K562 (cell line): ENCODE data around the gene MEGF10.

Experiments
- CHD2 ChIP-seq: IDR thresholded peaks from 2 replicates; pipeline ENCODE4 v1.6.1; 2011; ENCODE audit warnings: low read depth, low read length
- FOXK2 ChIP-seq, 2 experiments: fragments of 450-650 bp; IDR thresholded peaks in 1 of 2; conservative IDR thresholded peaks in 1 of 2; 2 replicates each; pipeline ENCODE4 v1.6.1; 2016; ENCODE audit warnings: low read depth in 2 of 2, mild to moderate bottlenecking in 1 of 2
- LEF1 ChIP-seq: fragments of 450-650 bp; IDR thresholded peaks from 2 replicates; pipeline ENCODE4 v1.6.1; 2016; ENCODE audit warnings: mild to moderate bottlenecking
- POLR2AphosphoS5 ChIP-seq: IDR thresholded peaks from 2 replicates; pipeline ENCODE4 v1.6.1; 2011; ENCODE audit warnings: mild to moderate bottlenecking, low read depth, low read length, moderate library complexity; ENCODE audit not compliant: control insufficient read depth, insufficient read depth
- TCF7L2 ChIP-seq: fragments of 150-350 bp; IDR thresholded peaks from 2 replicates; pipeline ENCODE4 v1.6.1; 2016; ENCODE audit warnings: low read depth, mild to moderate bottlenecking, low read length, moderate library complexity
- ZNF24 ChIP-seq: fragments of 450-650 bp; IDR thresholded peaks from 2 replicates; pipeline ENCODE4 v1.6.1; 2016
- TF ChIP-seq, protein P1 (sequence below), 2 experiments: IDR thresholded peaks; 2 replicates each; pipeline ENCODE4 v1.6.1; 2012; ENCODE audit warnings: improper control_type of control experiment in 2 of 2, low read depth in 2 of 2, low read length in 2 of 2, borderline replicate concordance in 1 of 2
- TF ChIP-seq, protein P2 (sequence below), 3 experiments: fragments of 200-800 bp in 1 of 3; sonication (Bioruptor generic) in 1 of 3; sonication (generic) in 1 of 3; formaldehyde crosslinking in 1 of 3; IDR thresholded peaks; 2 replicates each; pipeline versions ENCODE4 v1.6.1 to v1.8.0; 2016 to 2022; ENCODE audit warnings: mild to moderate bottlenecking in 2 of 3, missing compliant biosample characterization in 2 of 3, missing genetic modification characterization in 2 of 3, missing genetic modification reagents in 1 of 3
- TF ChIP-seq, protein P3 (sequence below), 2 experiments: IDR thresholded peaks in 1 of 2; conservative IDR thresholded peaks in 1 of 2; 2 replicates each; pipeline ENCODE4 v1.6.1; 2016; ENCODE audit warnings: low read depth in 2 of 2, mild to moderate bottlenecking in 1 of 2, missing compliant biosample characterization in 1 of 2, missing genetic modification characterization in 1 of 2, moderate library complexity in 1 of 2

DNA sequence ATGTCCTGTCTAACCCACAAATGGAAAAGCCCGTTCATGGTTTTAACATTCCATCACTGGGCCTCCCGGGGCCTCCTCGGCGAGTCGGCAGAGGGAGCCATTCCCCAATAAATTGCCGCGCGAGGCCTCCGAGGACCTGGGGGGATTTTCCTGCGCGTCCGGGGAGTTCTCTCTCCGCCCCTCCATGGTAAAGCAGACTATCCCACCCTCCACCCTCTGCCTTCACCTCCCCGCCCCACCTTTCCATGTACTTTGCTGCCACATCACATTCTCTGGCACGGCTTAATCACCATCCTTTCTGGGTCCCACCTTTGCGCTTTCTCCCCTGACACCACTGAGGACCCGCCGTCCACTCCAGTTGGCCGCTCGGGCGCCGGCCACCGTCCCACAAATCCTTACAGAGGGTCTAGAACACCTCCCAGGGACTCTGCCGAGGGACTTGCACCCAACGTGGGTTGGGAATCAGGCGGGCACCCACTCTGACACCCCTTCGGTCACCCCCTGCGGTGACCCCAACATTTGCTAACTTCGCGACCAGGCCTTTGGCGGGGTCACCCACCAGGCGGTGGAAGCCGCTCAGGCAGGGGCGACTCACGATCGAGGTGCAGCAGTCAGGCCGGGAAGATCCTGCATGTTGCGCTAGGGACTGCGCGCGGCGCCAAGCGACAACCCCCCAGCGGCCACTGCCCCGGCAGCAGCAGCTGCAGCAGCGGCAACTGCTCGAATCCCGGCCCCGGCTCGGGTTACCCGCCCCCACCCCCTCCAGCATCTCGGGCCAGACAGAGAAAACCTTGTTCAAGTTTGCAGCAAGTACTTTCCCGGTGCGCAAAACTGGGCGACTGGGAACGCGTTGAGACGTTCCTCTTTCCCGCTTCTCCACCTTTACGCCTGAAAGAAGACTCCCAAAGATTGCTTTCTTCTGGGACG, at the start of gene MEGF10:
- TF ChIP-seq, protein P1, sequence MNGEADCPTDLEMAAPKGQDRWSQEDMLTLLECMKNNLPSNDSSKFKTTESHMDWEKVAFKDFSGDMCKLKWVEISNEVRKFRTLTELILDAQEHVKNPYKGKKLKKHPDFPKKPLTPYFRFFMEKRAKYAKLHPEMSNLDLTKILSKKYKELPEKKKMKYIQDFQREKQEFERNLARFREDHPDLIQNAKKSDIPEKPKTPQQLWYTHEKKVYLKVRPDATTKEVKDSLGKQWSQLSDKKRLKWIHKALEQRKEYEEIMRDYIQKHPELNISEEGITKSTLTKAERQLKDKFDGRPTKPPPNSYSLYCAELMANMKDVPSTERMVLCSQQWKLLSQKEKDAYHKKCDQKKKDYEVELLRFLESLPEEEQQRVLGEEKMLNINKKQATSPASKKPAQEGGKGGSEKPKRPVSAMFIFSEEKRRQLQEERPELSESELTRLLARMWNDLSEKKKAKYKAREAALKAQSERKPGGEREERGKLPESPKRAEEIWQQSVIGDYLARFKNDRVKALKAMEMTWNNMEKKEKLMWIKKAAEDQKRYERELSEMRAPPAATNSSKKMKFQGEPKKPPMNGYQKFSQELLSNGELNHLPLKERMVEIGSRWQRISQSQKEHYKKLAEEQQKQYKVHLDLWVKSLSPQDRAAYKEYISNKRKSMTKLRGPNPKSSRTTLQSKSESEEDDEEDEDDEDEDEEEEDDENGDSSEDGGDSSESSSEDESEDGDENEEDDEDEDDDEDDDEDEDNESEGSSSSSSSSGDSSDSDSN (IDR thresholded peaks at IDR 0.05; ENCODE audit: borderline replicate concordance in 1 of 2, low read depth in 2 of 2, low read length in 2 of 2), result no peak
- TF ChIP-seq, protein P2, sequence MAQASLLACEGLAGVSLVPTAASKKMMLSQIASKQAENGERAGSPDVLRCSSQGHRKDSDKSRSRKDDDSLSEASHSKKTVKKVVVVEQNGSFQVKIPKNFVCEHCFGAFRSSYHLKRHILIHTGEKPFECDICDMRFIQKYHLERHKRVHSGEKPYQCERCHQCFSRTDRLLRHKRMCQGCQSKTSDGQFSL (CRISPR knock-in tag; IDR thresholded peaks at IDR 0.05), result no peak
- TF ChIP-seq, protein P2 (tag; IDR thresholded peaks at IDR 0.05), result no peak
- TF ChIP-seq ZNF24 (no peak), POLR2AphosphoS5 (no peak), TCF7L2 (no peak), CHD2 (no peak), LEF1 (no peak), FOXK2 (conservative IDR thresholded peaks at IDR 0.05 in 1 of 2, IDR thresholded peaks at IDR 0.05 in 1 of 2; ENCODE audit: low read depth in 2 of 2) (no peak)
- TF ChIP-seq, protein P3, sequence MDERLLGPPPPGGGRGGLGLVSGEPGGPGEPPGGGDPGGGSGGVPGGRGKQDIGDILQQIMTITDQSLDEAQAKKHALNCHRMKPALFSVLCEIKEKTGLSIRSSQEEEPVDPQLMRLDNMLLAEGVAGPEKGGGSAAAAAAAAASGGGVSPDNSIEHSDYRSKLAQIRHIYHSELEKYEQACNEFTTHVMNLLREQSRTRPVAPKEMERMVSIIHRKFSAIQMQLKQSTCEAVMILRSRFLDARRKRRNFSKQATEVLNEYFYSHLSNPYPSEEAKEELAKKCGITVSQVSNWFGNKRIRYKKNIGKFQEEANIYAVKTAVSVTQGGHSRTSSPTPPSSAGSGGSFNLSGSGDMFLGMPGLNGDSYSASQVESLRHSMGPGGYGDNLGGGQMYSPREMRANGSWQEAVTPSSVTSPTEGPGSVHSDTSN (CRISPR knock-in tag; IDR thresholded peaks at IDR 0.05; ENCODE audit: low read depth), result no peak
- TF ChIP-seq, protein P3 (tag; conservative IDR thresholded peaks at IDR 0.05; ENCODE audit: low read depth), result no peak
